LNCaP clone FGC (cell line): ENCODE results near the gene MCTP2.

Experiments used
- DNase-seq: peaks from one replicate; pipeline ENCODE4 v3.0.0-alpha.2; 2011; ENCODE audit warnings: low read depth
- H3K4me3 ChIP-seq: 2 replicates; pipeline ENCODE4 v1.5.1; 2011; ENCODE audit warnings: mild to moderate bottlenecking, low read depth, low read length, control low read depth
- CTCF ChIP-seq: IDR thresholded peaks from 2 replicates; pipeline ENCODE4 v1.5.1; 2012; ENCODE audit warnings: mild to moderate bottlenecking; ENCODE audit not compliant: control insufficient read depth, insufficient read depth; ENCODE audit errors: extremely low read depth

MCTP2 gene

DNA sequence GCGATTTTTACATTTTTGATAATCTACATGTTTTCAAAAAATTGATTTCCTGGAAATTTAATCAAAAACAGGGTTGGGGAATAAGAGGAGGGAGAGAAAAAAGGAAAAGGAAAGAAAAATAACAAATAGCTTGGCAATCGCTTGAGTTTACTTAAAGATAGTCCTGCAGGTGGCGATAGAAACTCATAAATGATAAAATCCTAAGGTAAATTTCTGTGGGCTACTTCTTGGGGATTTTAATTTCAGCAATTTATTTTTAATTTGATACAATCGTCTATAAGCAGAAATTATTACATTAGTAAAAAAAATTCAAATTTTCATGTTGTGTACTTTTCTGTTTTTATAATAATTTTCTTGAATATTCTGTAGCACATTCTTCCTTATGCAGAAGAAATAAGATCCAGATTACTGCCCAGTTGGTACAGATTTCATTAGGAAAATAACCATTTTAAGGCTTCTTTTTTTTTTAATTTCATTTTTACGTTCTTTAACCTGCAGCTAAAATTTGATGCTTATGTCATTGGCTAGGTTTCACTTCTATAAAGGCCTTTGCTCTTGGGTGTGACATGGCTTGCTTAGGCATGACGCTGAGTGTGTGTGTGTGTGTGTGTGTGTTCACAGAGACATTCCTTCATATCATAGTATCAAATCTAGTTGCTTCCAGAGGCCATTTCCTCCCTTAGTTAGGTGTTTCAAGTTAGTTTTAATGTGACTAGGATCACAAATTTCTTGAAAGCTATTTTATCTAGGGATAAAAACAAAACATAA lies 181.8 kb downstream of the MCTP2 start:
- no peak for DNase-seq
- H3K4me3 ChIP-seq = no peak overlapping the region
- TF ChIP-seq CTCF = peak; percentile 32

- TF ChIP-seq CTCF = no peak
- no peak for DNase-seq
- H3K4me3 ChIP-seq = no peak overlapping the region
Measured at GRCh38 chr15:94414916-94415315, 183.6 kb downstream of the MCTP2 start.

DNA sequence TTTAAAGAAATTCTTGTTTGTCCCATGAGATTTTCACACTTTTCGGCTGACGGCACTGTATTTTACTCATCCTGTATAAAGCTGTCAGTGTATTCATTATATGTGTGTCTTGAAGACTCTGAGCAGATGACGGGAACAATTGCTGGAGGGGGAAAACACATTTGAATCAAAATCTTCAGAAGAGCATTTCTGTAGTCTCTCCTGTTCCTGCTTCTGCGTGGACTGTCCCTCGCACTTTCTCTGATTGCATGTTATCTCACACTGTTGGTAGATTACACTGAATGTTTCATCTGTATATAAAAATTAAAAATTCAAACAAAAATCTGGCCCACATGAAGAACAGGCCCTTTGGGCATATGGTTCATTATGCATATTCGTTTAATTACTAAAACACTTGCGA lies 184.9 kb downstream of the MCTP2 start:
- no peak for TF ChIP-seq CTCF
- H3K4me3 ChIP-seq = no peak overlapping the region
- DNase-seq = no peak

GRCh38 chr15:94416820-94417219 lies 185.5 kb downstream of the MCTP2 start:
- DNase-seq = no peak
- H3K4me3 ChIP-seq = no peak overlapping the region

DNA sequence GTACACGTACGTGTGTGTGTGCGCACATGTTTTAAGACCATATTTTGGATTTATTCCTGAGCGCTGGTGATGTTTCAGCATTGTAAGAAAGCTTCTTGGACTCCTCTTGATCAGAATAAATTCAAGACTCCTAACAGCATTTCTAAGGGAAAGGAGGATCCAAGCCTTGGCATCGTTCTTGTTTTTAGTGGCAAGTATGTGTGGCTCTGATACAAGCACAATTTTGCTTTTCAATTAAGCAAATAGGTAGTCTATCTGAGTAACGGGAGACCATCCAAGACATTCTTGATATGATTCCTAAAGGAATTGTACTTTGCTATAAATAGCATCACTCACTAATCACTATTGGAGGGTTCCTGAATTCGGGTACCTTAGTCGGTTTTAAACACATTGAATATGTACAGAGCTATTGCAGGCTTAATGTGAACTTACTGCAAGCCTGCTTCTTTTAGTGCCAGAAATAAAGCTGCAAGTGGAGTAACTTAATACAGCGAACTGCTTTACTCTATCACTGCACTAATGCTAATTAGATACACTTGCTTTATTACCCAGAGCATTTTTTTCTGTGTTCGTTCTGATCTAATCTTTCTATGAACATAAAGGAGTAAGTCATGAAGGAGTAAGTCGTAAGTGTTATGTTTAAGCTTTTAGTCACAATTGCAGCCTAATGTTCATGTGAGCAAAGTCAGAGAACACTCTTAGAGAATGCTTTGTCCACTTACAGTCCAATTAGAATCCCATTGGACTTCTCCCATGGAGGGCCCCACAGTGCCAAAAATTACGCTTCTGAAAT lies 186.3 kb downstream of the MCTP2 start:
- DNase-seq = no peak
- no peak for TF ChIP-seq CTCF
- no peak overlapping the region for H3K4me3 ChIP-seq

More at GRCh38 chr15:94416820-94417219, 185.5 kb downstream of the MCTP2 start:
- TF ChIP-seq CTCF = no peak

GRCh38 chr15:94421706-94422105 lies 190.3 kb downstream of the MCTP2 start:
- DNase-seq = no peak
- no peak overlapping the region for H3K4me3 ChIP-seq
- TF ChIP-seq CTCF = no peak

GRCh38 chr15:94432279-94432678 lies 200.9 kb downstream of the MCTP2 start:
- no peak for DNase-seq
- TF ChIP-seq CTCF = no peak
- H3K4me3 ChIP-seq = no peak overlapping the region
